MM.1S (cell line): ENCODE results near the gene LIG4.
"Not testable (repeated sequence)": the region's sequence is repeated elsewhere in the genome, so short reads cannot be mapped to it uniquely, and the experiment has no call there.

Source experiments
- DNase-seq: peaks from one replicate; pipeline ENCODE4 v3.0.0-alpha.2; 2015
- H2AFZ ChIP-seq: fragments of 300-600 bp; sonication (generic); 2 replicates; pipeline ENCODE4 v1.6.0; 2016; ENCODE audit warnings: antibody characterized with exemption, low read length
- H3F3A ChIP-seq: fragments of 300-600 bp; sonication (generic); 2 replicates; pipeline ENCODE4 v1.6.1; 2016; ENCODE audit warnings: mild to moderate bottlenecking, antibody characterized with exemption, low read length, moderate library complexity, mixed read lengths; ENCODE audit not compliant: insufficient read depth
- H3K27ac ChIP-seq: fragments of 300-600 bp; sonication (generic); 2 replicates; pipeline ENCODE4 v1.5.1; 2016; ENCODE audit warnings: mild to moderate bottlenecking, low read length
- H3K27me3 ChIP-seq: fragments of 300-600 bp; sonication (generic); replicated peaks from 2 replicates; pipeline ENCODE4 v1.6.0; 2016; ENCODE audit warnings: low read length; ENCODE audit not compliant: insufficient read depth
- H3K36me3 ChIP-seq: fragments of 300-600 bp; sonication (generic); replicated peaks from 2 replicates; pipeline ENCODE4 v1.6.1; 2016; ENCODE audit warnings: mild to moderate bottlenecking, low read length, mixed read lengths; ENCODE audit not compliant: insufficient read depth
- H3K4me1 ChIP-seq: fragments of 300-600 bp; sonication (generic); 2 replicates; pipeline ENCODE4 v1.6.1; 2016; ENCODE audit warnings: low read length, mixed read lengths
- H3K4me2 ChIP-seq: fragments of 300-600 bp; sonication (generic); 2 replicates; pipeline ENCODE4 v1.6.0; 2016; ENCODE audit warnings: low read depth, low read length
- H3K4me3 ChIP-seq: fragments of 300-600 bp; sonication (generic); 2 replicates; pipeline ENCODE4 v1.5.1; 2016; ENCODE audit warnings: low read length, mixed read lengths
- H3K79me2 ChIP-seq: fragments of 300-600 bp; sonication (generic); 2 replicates; pipeline ENCODE4 v1.6.1; 2016; ENCODE audit warnings: mixed run types, low read length, mixed read lengths
- H3K9ac ChIP-seq: fragments of 300-600 bp; sonication (generic); 2 replicates; pipeline ENCODE4 v1.6.1; 2016; ENCODE audit warnings: low read length, mixed read lengths
- H3K9me2 ChIP-seq: fragments of 300-600 bp; sonication (generic); replicated peaks from 2 replicates; pipeline ENCODE4 v1.6.1; 2016; ENCODE audit warnings: mild to moderate bottlenecking, low read length, mixed read lengths; ENCODE audit not compliant: insufficient read depth
- H3K9me3 ChIP-seq: fragments of 300-600 bp; sonication (generic); replicated peaks from 2 replicates; pipeline ENCODE4 v1.6.1; 2016; ENCODE audit warnings: mild to moderate bottlenecking, low read length, mixed read lengths; ENCODE audit not compliant: insufficient read depth
- H4K20me1 ChIP-seq: fragments of 300-600 bp; sonication (generic); 2 replicates; pipeline ENCODE4 v1.6.1; 2016; ENCODE audit warnings: mild to moderate bottlenecking, low read length, moderate library complexity, mixed read lengths; ENCODE audit not compliant: insufficient read depth
- EZH2 ChIP-seq: fragments of 300-600 bp; sonication (generic); optimal IDR thresholded peaks from 2 replicates; pipeline ENCODE3; 2017; ENCODE audit warnings: low read depth, mild to moderate bottlenecking, antibody characterized with exemption, low read length, mixed read lengths
- EZH2phosphoT487 ChIP-seq: fragments of 300-600 bp; sonication (generic); IDR thresholded peaks from 2 replicates; pipeline ENCODE4 v1.6.1; 2018; ENCODE audit warnings: antibody characterized with exemption, low read length
- TF ChIP-seq, protein P1 (sequence below): fragments of 300-600 bp; sonication (generic); IDR thresholded peaks from 2 replicates; pipeline ENCODE4 v1.5.1; 2016; ENCODE audit warnings: antibody characterized with exemption, low read length, mixed read lengths

LIG4 gene

DNA sequence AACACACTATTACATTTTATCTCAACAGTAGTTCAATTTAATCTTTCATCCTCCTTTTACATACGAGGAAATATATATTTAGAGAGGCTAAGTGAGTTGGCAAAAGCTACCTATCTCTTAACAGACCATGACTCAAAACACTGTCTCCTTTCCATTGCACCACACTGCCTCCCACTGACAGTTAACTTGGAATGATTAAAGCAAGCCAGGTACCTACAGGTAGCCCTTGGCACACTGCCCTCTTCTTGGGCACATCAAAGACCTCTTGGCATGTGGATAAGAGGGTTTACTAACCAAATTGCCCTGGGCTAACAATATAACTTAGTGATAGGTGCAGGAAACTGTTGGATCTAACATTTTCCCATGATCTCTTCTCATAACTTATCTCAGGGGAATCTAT lies 4.7 kb upstream of the LIG4 start:
- TF ChIP-seq, protein P1, sequence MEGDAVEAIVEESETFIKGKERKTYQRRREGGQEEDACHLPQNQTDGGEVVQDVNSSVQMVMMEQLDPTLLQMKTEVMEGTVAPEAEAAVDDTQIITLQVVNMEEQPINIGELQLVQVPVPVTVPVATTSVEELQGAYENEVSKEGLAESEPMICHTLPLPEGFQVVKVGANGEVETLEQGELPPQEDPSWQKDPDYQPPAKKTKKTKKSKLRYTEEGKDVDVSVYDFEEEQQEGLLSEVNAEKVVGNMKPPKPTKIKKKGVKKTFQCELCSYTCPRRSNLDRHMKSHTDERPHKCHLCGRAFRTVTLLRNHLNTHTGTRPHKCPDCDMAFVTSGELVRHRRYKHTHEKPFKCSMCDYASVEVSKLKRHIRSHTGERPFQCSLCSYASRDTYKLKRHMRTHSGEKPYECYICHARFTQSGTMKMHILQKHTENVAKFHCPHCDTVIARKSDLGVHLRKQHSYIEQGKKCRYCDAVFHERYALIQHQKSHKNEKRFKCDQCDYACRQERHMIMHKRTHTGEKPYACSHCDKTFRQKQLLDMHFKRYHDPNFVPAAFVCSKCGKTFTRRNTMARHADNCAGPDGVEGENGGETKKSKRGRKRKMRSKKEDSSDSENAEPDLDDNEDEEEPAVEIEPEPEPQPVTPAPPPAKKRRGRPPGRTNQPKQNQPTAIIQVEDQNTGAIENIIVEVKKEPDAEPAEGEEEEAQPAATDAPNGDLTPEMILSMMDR: no peak
- H3K9me3 ChIP-seq: no peaks in the 10 kb centered on the region
- no peaks in the 10 kb centered on the region for H3F3A ChIP-seq
- H4K20me1 ChIP-seq: 0 out of 2 replicates have a peak, but pooled peaks cover 3% of the 10 kb centered on the region
- H3K27ac ChIP-seq: no peak overlapping the region
- no peak overlapping the region for H3K4me3 ChIP-seq
- no peak for DNase-seq
- H3K79me2 ChIP-seq: peaks cover 70% of the 10 kb centered on the region
- H3K27me3 ChIP-seq: no peaks in the 10 kb centered on the region
- peaks cover 7% of the 10 kb centered on the region for H3K4me1 ChIP-seq
- H3K9ac ChIP-seq: no peak overlapping the region
- peak overlapping the region; percentile 69; the same call in 1 of the 2 replicates for H3K4me2 ChIP-seq
- no peaks in the 10 kb centered on the region for H3K9me2 ChIP-seq
- no peak overlapping the region for H2AFZ ChIP-seq
- no peaks in the 10 kb centered on the region for H3K36me3 ChIP-seq

DNA sequence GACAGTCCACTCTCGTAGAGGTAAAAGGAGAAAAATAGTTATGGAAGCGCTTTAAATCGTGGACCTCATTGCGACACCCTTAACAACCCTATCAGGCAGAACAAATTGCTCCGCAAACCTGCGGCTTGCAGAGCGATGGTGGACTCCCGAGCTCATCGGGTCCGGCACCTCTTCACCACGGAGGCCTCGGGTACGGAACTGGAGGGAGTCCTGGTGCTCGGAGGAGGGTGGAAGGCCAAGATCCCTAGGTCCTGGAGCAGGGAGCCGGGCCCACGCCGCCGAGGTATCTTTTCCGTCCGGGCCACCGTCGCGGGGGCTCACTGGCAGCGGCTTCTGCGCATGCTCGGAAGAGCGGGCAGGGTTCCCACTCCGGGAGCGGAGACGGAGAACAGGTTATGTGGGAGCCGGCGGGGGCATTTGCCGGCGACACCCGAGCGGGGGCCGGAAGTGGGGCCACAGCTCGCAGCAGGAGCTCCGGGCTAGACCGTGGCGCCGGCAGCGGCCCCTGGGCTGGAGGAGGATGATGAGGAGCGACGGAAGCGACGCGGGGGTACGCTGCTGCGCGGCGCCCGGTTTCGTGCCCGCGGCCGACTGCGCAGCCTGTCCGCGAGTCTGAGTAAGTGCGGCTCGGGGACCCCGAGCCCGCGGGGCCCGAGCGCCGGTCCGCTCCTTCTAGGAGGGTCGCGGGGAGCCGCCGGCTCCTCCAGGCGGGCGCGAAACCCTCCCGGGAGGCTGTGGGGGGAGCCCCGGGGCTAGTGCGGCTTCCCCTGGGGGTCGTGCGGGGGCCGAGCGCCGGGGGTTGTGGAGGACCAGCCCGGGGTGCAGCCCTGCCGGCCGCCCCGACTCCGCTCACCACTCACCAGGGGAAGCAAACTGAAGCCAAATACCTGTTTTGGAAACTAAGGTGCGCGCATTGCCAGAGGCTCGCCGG lies 3.0 kb upstream of the LIG4 start, which contains the start of gene ABHD13:
Gene ABHD13 (plus strand): TSS at position 349 of the 931 bp plus-strand sequence. CDS start 10,827 bp downstream, outside the sequence.
- TF ChIP-seq, protein P1: no peak
- TF ChIP-seq EZH2 (no peak), EZH2phosphoT487 (no peak)
- Histone ChIP-seq H3K4me1 (peaks cover 7% of the 10 kb centered on the region), H2AFZ (peak within 1 kb of the TSS; percentile 96), H4K20me1 (0 out of 2 replicates have a peak, but pooled peaks cover 3% of the 10 kb centered on the region), H3K36me3 (no peaks in the 10 kb centered on the region), H3K9me2 (no peaks in the 10 kb centered on the region), H3K9me3 (no peaks in the 10 kb centered on the region), H3K9ac (peak within 1 kb of the TSS; percentile 83), H3K79me2 (peaks cover 53% of the 10 kb centered on the region), H3K27ac (peak within 1 kb of the TSS; percentile 58; the same call in 1 of the 2 replicates), H3F3A (no peaks in the 10 kb centered on the region), H3K27me3 (no peaks in the 10 kb centered on the region), H3K4me2 (peak within 1 kb of the TSS; percentile 94), H3K4me3 (peak within 1 kb of the TSS; percentile 92)
- DNase-seq: peak; percentile 94

DNA sequence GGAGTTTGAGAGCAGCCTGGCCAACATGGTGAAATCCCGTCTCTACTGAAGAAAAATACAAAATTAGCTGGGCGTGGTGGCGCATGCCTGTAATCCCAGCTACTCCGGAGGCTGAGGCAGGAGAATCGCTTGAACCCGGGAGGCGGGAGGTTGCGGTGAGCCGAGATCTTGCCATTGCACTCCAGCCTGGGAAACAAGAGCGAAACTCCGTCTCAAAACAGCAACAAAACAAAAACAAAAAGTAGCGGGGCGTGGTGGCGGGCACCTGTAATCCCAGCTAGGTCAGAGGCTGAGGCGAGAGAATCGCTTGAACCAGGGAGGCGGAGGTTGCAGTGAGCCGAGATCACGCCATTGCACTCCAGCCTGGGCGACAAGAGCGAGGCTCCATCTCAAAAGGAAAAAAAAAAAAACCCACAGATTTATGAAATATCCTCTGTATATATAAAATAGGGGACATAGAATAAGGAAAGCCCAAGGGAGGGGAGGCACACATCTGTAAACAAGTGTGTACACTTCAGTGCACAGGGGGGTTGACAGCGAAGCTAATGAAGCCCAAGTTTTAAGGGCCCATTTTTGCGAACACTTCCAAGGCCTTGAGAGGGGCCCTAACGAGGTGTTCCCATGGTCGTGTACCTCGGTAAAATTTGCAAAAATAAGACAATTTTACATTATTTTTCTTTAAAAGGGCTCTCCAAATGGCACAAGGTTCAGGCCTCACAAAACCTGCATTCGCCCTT lies 2.1 kb upstream of the LIG4 start:
- H3K36me3 ChIP-seq, H3K9me2 ChIP-seq, H4K20me1 ChIP-seq, H3K27me3 ChIP-seq, H3K9me3 ChIP-seq, H3F3A ChIP-seq, DNase-seq, H3K4me1 ChIP-seq: not testable (repeated sequence)
- Histone ChIP-seq H3K27ac (peak overlapping the region; percentile 58; the same call in 1 of the 2 replicates), H3K4me2 (peak overlapping the region; percentile 94), H3K9ac (peak overlapping the region; percentile 83), H3K79me2 (peaks cover 46% of the 10 kb centered on the region), H2AFZ (peak overlapping the region; percentile 96), H3K4me3 (peak overlapping the region; percentile 92)
